Bone marrow (tissue), 2 donors: ENCODE results near the gene BACH2.
"Not testable (repeated sequence)": the region's sequence is repeated elsewhere in the genome, so short reads cannot be mapped to it uniquely, and the experiment has no call there.

Experiments
- DNase-seq, 2 donors: peaks; one replicate each; lab custom pipeline; 2025; lab: John Stamatoyannopoulos, UW

BACH2 gene

DNA sequence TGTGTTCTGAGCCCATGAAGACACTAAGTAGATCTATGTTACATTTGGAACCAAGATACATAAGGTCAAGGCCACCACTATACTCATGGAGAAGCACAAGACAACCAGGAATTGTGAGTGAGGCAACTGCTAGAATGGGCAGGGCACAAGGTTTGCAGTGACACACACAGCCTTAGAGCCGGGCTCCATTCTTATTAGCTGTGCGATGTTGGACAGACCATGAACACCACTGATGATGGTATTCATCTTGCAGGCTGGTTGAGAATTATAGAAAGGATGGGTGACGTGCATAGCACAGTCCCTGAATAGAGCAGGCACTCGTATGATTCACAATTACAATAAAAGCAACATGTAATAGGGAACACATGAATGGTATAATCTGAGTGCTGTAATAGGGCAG lies 229.9 kb downstream of the BACH2 start:
- no peak for DNase-seq

DNA sequence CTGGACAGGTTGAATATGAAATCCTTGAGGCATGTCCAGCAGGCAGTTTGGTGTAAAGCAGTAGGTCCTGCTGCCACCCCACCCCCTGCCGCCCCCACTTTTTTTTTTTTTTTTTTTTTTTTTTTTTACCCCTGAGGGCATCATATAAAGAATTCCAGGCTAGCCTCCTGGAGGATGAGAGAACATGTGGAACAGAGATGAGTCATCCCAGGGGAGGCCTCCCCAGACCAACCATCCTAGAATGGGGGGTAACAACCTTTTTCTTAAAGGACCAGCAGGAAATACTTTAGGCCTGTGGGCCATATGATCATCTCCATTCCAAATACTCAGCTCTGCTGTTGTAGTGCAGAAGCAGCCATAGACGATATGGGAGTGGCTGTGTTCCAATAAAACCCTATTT lies 231.5 kb downstream of the BACH2 start:
- DNase-seq, result no peak

DNA sequence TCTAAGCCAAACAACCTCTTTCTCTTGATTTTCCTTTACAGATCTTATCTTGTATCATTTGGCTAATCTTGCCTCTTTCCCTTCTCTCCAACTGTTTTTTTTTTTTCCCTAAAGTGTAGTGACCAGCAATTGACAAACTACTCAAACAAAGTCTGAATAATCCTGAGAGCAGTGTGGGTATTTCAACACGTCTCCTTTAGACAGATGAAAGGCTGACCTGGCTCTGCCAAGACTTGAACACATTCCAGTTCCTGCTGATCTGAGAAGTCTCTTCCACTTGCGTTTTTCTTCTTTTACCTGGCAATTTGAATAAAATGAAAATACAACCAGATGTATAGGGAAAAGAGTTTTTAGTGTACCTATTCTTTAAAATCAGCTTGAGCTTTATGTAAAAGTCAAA lies 234.0 kb downstream of the BACH2 start:
- DNase-seq, result no peak

DNA sequence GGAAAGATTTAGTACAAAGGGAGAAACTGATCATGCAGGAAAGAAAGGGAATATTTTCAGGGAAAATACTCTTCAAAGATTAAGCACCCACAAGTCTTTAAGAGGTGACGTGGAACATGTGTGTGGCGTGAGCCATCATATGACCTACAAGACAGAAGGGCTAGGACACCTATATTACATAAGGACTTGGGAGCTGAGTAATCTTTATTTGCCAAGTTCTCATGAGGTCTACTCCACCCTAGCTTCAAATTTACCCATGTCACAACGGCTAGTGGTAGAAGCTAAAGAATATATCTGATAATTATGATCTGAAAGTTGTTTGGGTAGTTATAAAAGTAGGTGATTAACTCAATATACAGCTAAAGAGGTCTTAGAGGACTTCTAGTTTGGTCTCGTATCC lies 234.6 kb downstream of the BACH2 start:
- no peak for DNase-seq

DNA sequence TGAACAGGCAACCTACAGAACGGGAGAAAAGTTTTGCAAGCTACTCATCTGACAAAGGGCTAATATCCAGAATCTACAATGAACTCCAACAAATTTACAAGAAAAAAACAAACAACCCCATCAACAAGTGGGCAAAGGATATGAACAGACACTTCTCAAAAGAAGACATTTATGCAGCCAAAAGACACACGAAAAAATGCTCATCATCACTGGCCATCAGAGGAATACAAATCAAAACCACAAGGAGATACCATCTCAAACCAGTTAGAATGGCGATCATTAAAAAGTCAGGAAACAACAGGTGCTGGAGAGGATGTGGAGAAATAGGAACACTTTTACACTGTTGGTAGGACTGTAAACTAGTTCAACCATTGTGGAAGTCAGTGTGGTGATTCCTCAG lies 237.5 kb downstream of the BACH2 start:
- DNase-seq, result not testable (repeated sequence)

DNA sequence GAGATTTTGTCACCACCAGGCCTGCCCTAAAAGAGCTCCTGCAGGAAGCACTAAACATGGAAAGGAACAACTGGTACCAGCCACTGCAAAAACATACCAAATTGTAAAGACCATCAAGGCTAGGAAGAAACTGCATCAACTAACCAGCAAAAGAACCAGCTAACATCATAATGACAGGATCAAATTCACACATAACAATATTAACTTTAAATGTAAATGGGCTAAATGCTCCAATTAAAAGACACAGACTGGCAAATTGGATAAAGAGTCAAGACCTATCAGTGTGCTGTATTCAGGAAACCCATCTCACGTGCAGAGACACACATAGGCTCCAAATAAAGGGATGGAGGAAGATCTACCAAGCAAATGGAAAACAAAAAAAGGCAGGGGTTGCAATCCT lies 240.7 kb downstream of the BACH2 start:
- not testable (repeated sequence) for DNase-seq

DNA sequence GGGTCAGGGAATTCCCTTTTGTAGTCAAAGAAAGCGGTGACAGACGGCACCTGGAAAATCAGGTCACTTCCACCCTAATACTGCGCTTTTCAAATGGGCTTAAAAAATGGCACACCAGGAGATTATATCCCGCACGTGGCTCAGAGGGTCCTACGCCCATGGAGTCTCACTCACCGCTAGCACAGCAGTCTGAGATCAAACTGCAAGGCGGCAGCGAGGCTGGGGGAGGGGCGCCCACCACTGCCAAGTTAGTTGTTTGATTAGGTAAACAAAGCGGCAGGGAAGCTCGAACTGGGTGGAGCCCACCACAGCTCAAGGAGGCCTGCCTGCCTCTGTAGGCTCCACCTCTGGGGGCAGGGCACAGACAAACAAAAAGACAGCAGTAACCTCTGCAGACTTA lies 242.4 kb downstream of the BACH2 start:
- not testable (repeated sequence) for DNase-seq

DNA sequence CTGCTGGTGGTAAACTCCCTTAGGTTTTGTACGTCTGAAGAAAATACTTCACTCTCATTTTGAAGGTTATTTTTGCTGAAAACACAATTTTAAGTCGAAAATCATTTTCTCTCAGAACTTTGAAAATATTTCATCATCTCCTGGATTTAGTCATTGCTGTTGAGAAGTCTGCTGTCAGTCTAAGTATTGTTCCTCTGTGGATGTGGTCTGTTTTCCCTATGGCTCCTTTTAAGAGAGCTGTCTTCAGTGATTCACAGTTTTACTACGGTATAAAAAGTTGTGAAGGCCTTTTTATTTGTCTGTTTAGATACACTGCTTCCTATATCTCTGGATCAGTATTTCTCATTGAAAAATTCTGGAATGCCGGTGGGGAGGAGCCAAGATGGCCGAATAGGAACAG lies 243.0 kb downstream of the BACH2 start:
- DNase-seq, result no peak

DNA sequence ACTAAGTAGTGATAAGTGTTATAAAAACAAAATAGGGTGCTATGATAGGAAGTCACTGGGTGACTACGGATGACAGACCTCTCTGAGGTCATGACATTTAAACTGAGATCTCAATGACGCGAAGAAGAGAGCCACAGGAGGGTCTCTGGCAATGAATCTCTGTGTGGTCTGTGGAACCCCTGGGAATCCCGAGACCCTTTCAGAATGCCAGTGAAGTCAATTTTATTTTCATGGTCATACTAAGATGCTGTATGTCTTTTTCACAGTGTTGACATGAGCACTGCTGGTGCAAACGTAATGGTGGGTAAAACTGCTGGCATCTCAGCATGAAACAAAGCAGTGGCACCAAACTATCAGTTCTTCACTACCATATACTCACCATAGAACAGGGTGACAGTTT lies 247.3 kb downstream of the BACH2 start:
- DNase-seq, result no peak

DNA sequence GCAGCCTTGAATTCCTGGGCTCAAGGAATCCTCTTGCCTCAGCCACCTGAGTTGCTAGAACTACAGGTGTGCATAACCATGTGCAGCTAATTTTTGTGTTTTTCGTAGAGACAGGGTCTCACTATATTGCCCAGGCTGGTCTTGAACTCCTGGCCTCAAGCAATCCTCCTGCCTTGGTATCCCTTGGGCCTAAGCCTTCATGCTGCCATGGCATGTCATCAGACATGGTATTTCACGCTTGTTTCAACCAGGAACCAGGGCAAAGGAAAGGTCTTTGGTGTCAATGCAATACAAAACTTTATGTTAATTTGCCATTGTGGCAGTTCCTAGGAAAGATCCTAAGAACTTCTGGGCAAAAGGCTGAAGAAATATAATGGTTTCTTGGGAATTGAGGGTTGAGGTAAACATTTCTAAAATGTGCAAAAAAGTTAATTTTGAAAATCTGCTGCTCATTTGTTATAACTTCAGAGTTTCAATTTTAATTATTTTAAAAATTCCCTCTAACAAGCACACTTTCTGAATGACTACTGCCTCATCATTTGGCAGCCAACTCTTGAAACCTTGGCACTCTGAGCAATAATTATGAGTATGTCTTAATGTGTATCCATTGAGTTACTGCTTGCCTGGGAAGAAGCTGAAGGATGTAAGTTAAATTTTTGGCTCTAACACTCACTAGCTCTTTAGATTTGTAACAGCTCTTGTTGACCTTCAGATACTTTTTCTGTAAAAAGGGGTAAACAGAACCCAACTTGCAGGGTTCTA lies 248.3 kb downstream of the BACH2 start:
- DNase-seq, result no peak

DNA sequence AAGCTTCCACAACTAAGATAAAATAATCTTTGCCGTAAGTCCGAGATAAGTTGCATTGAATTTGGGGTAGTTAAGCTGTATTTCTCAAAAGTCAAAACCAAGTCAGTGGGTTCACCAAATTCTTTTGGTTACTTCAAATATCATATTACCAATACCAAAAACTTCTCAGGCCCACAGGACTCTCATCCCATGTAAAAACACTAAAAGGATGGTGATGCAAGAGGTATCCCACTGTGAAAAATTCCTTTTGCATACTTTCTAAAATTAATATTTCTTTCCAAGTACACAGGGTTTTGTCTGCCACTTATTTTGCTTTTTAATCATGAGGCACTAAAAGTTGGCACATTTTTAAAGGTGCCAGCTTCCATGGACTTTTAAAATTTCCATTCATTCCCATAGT lies 251.1 kb downstream of the BACH2 start:
- DNase-seq, result no peak

DNA sequence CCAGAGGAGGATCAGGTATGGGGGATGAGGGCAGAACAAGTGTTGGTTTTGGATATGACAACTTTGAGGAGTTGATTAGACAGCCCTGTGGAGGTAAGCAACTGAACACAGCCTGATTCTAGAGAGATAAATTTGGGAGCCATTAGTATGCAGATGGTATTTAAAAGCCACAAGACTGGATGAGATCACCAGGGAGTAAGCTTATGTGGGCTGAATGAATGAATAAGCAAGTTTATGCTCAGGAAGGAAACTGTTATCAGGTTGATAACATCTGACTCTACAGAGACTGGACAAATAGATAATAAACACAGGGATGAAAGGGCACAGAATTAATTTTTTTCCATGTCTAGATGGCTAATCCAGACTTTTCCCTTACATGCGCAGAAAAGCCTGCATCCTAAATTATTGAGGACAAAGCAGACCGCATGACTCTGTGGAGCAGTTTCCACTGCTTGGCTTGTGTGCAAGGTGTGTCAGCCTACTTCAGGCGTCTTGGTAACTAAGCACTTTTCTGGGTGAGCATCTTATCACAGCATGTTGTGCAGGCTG lies 251.7 kb downstream of the BACH2 start:
- DNase-seq, result no peak

DNA sequence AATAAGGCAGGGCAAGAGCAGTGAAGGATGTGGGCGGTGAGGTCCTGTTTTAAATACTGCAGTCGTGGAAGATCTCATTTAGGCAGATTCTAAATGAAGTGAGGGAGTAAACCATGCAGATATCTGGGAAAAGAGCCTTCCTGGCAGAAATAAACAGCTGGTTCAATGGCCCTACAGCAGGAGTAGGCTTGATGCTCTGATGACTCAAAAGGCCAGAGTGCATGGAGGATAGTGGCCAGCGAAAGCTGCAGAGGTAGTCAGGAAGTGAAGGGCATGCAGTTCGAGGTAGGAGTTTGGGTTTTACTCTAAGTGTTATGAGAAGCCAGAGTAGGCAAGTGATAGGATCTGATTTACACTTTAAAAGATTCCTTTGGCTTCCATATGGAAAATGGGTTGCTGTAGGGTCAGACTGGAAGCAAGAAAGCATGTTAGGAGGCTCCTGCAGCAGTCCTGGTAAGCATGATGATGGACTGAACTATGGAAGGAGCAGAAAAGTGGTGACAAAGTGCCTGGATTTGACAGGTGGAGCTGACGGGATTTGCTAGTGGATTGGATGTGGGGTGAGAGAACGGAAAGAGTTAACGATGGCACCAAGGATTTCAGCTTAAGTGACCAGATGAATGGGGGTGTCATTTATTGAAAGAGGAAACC lies 252.3 kb downstream of the BACH2 start:
- no peak for DNase-seq

DNA sequence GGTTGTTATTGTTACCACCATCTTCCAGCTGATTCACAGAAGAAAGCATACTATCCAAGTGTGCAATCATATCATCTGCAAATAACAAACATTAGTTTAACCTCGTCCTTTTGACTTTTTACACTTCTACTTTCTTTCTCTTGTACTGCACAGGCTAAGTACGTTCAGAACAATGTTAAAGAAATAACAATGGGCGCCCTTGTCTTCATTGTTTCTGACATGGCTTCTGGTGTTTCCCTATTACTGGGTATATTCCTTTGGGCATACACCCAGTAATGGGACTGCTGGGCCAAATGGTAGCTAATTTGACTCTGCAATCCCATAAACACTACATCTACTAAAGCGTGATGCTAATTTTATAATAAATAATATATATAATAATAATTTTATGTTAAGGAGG lies 255.7 kb downstream of the BACH2 start:
- no peak for DNase-seq

DNA sequence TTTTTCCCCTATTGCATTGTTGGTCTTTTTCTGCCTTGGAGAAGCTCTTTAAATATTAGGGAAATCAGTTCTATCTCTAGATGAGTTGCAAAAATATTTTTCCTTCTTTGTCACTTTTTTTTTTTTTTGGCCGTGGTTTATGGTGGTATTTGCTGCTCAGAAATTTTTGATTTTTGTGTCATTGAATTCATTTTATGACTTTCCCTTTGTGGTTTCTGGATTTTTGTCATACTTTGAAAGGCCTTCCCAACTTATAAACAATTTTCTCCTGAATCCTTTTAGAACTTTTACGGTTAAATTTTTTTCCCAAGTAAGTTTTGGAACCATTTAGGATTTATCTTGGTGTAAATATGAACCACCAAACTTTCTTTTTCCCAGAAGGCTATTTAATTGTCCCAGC lies 256.7 kb downstream of the BACH2 start:
- no peak for DNase-seq

DNA sequence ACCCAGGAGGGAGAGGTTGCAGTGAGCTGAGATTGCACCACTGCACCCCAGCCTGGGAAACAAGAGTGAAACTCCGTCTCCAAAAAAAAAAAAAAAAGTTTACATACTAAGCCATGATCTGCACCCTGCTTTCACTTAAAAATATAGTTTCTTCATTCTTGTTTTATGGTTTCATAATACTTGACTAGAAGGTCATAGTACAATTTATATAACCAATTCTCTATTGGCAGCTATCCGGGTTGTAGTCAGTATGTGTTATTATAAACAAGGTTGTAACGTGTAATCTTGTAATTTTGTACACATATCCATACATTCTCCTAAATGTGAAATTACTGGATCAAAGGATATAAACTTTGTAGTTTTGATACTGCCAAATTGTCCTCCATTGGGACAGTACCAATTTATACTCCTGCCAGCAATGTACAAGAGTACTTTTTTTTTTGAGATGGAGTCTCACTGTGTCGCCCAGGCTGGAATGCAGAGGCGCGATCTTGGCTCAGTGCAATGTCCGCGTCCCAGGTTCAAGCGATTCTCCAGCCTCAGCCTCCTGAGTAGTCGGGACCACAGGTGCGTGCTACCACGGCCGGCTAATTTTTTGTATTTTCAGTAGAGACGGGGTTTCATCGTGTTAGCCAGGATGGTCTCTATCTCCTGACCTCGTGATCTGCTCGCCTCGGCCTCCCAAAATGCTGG lies 257.5 kb downstream of the BACH2 start:
- DNase-seq, result no peak

DNA sequence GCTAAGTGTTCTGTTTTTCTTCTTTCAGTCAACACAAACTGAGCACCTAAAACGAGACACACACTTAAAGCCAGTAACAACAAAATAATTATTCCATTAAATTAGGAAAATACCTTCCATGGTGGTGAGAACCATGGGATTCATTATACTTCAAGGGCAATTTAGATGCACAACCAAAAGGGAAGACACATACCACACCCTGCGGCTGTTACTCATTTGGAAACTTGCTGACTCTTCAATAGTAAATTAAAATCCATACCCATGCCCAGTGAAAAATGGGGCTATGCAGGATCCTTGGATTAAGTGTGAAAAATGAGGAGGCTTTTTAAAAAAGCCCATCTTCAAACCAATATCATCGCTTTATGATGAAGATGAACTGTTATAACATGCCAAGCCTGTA lies 259.7 kb downstream of the BACH2 start:
- DNase-seq, result no peak

DNA sequence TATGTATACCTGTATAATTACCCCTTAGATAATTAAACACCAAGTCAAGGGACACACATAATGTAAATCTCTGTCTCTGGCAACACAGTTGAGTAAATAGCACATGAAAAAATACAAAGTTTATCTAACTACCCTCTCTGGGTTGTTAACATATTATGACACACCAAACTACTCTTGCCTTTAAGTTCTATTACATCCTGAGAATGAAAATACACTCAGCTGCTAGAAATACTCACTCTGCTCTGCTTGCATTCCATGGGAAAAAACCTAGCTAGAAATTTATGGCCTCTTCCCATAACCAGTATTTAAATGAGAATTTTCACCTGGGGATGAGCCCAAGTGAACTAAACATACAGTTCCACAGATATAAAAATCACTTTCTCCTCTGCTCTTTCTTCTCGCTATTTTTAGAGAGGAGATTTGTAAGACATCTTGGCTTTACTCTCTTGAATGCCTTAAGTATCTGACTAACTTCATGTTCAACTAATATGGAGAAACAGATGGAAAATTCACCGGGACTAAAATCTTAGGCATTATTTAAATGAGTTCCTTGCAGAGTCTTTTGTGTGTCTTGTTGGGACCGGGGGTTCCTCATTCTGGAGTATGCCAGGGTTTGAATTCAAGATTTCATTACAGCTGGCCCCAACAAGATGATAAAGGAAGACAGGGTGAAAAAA lies 261.5 kb downstream of the BACH2 start:
- no peak for DNase-seq

DNA sequence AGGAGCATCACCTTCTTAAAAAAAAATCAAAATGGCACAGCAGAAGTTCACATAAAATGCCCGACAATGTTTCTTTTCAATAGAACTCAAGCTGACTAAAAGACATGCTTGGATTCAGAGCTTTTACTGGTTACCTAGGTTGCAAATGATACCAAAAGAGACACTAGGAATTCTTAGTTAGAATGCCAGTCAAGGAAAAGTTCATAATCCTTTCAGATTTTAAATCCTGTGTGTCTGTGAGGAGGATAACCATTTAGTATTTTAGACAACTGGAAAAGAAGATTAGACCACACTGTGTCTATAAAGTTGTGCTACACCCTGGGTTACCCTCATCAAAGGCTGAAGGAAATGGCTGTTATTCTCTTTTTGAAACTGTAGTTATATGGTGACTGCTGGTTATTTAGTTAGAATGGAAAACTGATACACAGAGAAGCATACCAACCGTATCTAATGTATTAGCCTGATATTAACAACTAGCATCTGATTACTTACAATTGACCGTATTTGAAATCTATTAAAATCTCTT lies 262.8 kb downstream of the BACH2 start:
- DNase-seq, result no peak

DNA sequence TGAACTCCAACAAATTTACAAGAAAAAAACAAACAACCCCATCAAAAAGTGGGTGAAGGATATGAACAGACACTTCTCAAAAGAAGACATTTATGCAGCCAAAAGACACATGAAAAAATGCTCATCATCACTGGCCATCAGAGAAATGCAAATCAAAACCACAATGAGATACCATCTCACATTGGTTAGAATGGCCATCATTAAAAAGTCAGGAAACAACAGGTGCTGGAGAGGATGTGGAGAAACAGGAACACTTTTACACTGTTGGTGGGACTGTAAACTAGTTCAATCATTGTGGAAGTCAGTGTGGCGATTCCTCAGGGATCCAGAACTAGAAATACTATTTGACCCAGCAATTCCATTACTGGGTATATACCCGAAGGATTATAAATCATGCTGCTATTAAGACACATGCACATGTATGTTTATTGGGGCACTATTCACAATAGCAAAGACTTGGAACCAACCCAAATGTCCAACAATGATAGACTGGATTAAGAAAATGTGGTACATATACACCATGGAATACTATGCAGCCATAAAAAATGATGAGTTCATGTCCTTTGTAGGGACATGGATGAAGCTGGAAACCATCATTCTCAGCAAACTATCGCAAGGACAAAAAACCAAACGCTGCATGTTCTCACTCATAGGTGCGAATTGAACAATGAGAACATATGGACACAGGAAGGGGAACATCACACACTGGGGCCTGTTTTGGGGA lies 264.0 kb downstream of the BACH2 start:
- DNase-seq, result not testable (repeated sequence)

DNA sequence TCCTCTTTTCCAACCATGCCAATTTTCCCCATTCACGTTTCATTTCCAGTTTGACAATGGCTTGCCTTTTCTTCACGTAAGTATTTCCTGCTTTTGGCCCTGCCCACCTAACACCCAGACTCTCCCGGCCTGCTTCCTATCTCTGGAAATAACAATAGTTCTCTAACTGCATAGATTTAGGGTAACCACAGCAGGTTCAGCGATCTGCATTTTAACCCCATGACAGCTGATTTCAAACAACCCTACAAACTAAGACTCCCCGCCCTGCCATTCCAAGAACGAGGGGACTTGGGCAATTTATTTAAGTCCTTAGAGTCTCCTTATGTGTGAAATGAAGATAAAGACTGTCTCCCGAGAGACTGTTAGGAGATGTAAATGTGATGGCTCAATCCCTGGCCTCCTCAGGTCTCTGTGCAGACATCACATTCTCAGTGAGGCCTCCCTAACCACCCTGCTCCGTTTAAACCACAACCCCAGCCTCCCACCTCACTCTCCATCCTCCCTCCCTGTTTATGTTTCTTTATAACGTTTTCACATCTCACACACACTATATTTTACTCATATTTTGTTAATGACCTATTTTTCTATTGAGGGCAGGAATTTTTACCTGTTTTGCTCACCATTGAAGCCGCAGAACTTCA lies 267.5 kb downstream of the BACH2 start:
- no peak for DNase-seq
